HuH-7 (cell line): ENCODE results near the gene PIK3R2.

Experiments
- DNase-seq: peaks from one replicate; pipeline ENCODE4 v3.0.0; 2011; ENCODE audit warnings: low spot score

Gene PIK3R2

DNA sequence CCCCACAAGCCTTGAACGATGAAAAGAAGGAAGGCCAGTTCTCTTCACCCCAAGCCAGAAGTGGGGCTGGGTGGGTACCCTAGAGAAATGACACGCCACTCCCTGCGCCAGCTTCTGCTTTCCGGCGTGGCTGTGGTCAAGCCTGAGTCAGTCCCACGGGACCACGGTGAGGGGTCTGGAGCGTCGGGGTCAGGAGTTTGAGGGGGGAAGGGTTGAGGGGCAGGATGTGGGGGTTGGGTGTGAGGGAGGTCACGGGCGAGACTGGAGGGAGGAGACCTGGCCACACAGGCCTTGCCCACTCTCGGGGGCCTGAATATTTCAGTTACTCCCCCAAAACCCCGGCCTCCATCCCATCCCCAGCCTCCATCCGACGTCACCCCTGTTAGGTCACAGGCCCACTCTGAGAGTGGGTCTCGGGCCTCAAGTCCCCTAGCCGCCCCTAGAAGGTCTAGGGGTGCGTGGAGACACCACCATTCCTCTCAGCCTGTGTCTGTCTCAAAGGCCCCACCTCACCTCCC lies 20.1 kb downstream of the PIK3R2 start:
- no peak for DNase-seq

DNA sequence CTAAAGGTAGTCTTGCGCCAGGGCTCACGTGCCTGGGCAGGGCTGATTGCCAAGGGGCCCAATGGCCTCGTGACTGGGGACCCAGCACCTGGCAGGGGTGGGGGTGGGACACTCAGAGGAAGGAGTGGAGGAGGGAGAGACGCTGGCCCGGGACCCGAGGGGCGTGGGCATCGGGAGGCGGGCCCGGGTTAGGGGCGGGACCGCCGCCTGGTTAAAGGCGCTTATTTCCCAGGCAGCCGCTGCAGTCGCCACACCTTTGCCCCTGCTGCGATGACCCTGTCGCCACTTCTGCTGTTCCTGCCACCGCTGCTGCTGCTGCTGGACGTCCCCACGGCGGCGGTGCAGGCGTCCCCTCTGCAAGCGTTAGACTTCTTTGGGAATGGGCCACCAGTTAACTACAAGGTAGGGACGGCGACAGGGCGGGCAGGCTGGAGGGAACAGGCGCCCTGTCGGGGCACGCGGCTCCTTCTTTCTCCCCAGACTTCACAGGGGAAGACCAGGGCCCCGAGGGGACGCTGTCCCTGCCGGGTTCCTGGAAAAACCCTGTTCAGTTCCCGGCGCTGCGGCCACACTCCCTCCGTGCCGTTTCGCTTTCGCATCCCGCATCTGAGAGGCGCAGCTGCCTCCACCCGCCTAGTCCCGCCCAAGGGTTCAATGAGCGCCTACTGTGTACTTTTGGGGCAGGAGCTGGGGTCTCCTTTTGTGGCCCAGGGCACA lies 20.8 kb downstream of the PIK3R2 start, which contains the start of gene IFI30:
IFI30 (plus strand) TSS at position 242 of the 717 bp plus-strand sequence; CDS start at position 271, 29 bp downstream.
- DNase-seq = peak; percentile 87

DNA sequence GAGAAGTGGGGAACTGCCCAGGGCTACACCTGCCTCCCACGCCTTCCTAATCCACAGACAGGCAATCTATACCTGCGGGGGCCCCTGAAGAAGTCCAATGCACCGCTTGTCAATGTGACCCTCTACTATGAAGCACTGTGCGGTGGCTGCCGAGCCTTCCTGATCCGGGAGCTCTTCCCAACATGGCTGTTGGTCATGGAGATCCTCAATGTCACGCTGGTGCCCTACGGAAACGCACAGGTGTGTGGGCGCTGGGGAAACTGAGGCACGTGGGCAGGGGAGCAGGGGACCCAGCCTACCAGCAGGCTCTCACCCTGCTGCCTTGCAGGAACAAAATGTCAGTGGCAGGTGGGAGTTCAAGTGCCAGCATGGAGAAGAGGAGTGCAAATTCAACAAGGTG lies 22.0 kb downstream of the PIK3R2 start:
- no peak for DNase-seq

DNA sequence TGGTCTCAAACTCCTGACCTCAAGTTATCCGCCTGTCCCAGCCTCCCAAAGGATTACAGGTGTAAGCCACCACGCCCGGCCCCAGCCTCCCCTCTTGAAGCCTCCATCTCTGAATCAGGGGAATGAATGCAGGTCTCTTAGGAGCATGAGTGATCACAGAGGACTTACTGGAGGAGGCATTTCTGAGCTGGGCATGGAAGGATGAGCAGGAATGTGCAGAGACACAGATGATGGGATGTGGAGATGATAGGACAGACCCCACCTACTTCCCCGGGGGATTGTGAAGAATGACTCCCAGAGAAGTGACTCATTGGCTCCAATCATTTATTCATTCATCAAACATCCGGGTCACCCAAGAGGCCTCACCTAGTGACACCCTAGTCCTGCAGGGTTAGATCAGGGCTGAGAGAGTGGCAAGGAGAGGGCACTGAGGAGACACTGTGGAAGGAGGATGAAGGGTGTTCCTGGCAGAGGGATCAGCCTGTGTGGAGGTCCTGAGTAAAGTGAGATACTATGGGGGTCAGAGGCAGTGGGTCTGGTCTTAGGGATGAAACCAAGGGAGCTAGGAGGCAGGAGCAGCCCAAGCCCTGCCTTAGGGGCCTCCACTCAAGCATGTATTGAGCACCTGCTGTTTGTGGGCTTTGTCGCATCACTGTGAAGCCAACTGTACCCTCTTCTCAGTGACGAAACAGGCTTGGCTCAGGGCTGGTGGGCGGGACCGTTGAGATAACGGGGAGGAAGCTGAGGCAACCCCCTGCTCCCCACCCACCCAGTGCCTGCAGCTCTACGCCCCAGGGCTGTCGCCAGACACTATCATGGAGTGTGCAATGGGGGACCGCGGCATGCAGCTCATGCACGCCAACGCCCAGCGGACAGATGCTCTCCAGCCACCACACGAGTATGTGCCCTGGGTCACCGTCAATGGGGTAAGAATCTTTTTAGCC lies 23.7 kb downstream of the PIK3R2 start:
- DNase-seq = no peak

GRCh38 chr19:18179957-18180356 lies 27.0 kb downstream of the PIK3R2 start:
- no peak for DNase-seq

DNA sequence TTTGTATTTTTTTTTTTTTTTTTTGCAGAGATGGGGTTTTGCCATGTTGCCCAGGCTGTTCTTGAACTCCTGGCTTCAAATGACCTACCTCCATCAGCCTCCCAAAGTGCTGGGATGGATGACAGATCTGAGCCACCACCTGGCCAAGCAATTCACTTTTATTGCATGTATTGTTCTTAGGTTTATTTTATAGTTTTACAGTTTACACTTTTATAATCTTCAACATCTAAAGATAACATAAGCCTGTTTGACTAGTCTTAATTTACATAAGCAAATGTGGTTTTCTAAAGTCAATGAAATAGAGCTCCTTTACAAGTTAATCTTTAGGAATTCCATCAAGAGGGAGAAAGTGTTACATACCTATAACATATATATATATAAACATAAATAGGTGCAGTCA lies 30.6 kb downstream of the PIK3R2 start:
- DNase-seq = no peak

DNA sequence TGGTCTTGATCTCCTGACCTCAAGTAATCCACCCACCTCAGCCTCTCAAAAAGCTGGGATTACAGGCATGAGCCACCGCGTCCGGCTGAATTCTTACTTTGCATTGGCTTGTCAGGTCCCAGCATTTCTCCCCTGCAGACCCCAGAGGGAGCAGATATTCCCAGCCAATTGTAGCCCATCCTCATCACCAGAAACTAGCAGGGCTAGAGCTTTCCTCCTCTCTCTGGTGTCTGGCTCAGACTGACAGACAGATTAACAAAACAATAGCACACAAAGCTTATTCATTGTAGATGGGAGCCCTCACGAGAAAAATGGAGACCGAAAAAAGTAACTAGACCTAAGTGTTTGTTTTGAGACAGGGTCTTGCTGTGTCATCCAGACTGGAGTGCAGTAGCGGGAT lies 32.6 kb downstream of the PIK3R2 start:
- no peak for DNase-seq

- no peak for DNase-seq
Measured at GRCh38 chr19:18190278-18190677, 37.3 kb downstream of the PIK3R2 start.

DNA sequence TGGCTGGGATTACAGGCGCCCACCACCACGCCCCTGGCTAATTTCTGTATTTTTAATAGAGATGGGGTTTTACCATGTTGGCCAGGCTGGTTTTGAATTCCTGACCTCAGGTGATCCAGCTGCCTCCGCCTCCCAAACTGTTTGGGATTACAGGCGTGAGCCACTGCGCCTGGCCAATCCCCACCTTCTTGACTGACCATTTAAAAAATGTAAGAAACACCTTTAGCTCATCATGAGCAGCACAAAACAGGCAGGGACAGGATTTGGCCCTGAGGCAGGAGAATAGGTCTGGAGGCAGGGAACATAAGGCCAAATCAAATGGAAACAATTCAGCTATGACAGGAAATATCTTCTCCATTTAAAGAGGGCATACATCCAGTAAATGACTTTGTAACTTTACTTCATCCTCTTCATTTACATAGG lies 38.7 kb downstream of the PIK3R2 start:
- DNase-seq = no peak

DNA sequence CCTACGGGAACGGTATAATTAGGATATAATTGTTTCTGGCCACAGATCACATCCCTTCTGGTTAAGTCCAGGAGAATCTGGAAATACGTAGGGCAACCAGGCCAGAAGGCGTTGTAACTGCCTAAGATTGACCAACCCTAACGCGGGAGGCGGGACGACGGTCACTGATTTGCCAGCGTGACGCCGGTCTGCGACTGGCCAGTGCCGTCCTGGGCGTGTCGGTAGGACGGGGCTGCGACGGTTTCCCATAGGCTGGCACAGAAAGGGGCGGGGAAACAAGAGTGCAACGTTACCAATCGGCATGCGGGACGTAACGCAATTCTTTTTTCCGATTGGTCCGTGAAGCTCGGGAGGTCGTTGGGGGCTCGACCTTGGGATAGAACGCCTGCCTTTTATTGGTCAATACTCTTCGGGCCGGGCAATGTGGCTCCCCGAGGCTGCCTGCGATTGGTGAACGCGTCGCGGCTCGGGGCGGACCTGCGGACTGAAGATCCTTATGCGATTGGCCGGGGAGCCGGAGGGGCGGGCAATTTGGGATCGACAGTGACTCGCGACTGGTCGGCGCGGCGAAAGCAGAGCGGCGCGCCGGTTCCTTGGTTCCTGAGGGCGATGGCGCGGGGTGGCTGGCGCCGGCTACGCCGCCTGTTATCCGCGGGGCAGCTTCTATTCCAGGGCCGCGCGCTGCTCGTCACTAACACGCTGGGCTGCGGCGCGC lies 39.9 kb downstream of the PIK3R2 start, which contains the start of gene MPV17L2:
MPV17L2 (plus strand) TSS at position 546 of the 715 bp plus-strand sequence; CDS start at position 610, 64 bp downstream.
- DNase-seq = peak; percentile 93

DNA sequence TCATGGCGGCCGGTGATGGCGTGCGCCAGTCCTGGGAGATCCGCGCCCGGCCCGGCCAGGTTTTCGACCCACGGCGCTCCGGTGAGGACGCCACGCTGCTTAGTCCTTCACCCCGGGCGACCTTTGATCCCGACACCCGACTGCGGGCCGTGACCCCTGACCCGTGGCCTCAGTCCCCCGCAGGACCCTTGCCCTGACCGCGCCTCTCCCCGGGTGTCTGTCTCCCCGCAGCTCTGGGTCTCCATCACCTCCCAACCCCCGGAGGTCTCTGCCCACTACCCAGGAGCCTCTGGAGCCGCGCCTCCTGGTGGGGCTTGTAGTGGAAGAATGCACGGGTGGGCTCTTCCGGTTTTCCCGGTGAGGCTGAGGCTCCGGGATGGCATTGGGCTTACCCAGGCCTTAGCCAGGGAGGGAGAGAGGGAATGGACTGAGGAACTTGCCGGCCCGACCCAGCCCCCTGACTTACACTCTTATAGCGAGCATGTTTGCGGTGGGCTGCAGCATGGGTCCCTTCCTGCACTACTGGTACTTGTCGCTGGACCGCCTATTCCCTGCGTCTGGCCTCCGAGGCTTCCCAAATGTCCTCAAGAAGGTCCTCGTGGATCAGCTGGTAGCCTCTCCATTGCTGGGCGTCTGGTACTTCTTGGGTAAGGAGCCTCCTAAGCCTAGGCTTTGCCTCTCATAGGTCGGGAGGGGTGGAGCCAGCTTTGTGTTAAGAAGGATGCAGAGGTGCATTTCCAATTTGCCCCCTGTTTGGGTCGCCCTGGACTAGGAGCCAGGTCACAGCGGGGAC lies 40.6 kb downstream of the PIK3R2 start:
- no peak for DNase-seq

DNA sequence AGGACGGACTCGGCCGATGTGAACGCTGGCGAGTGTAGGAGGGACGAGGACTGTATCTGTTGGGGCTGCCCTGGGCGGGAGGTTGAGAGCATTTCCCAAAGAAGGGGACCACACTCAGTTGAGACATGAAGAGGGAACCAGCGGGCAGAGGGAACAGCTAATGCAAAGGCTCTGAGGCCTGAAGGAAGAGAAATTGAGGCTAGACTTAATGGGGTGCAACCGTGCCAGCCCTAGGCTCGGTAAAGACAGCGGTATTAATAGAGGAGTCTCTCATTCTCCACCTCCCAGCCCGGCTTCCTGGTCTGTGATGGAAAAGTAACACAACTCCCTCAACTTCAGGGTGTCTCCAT lies 41.2 kb downstream of the PIK3R2 start:
- no peak for DNase-seq

DNA sequence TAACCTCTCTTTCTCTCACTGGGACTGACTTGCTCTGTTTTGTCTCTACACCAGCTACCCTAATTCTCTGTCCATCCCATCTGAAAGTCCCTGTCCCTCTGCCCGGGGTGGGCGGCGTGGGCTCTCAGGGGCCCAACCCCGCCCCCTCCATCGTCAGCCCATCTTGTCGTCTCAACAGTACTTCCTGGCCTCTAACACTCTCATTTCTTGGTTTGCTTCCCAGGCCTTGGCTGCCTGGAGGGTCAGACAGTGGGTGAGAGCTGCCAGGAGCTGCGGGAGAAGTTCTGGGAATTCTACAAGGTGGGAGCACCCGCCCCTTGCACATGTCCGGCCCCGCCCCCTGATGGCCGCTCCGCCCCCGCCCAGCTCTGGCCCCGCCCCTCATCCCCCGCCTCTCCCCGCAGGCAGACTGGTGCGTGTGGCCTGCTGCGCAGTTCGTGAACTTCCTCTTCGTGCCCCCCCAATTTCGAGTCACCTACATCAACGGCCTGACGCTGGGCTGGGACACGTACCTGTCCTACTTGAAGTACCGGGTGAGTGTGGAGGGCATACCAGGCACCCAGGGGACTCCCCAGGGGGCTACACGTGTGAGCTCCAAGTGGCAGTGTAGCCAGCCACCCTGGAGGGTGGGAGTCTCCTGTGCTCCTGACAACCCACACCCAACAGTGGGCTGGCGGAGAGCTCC lies 41.7 kb downstream of the PIK3R2 start:
- no peak for DNase-seq

GRCh38 chr19:18196511-18196845 lies 43.5 kb downstream of the PIK3R2 start:
- no peak for DNase-seq

- DNase-seq = no peak
Measured at GRCh38 chr19:18197306-18197705, 44.3 kb downstream of the PIK3R2 start.

- no peak for DNase-seq
Measured at GRCh38 chr19:18197941-18198340, 45.0 kb downstream of the PIK3R2 start.

DNA sequence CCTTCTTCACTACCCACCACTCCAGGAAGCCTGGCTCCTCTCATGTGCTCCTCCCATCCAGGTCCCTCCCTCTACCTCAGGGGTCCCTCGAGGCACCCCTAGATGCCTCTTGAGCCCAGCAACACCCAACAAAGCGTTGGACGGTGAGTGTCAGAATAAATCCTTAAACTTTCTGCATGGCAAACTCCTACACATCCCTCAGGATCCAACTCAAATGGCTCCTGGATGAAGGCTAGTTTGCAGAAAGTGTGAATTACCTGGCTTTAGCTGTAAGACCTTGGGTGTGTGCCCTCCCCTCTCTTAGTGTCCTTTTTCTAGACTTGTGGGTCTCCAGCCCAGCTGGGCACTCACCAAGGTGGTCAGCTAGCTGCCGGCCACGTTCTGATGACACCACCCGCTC lies 45.4 kb downstream of the PIK3R2 start:
- DNase-seq = no peak

DNA sequence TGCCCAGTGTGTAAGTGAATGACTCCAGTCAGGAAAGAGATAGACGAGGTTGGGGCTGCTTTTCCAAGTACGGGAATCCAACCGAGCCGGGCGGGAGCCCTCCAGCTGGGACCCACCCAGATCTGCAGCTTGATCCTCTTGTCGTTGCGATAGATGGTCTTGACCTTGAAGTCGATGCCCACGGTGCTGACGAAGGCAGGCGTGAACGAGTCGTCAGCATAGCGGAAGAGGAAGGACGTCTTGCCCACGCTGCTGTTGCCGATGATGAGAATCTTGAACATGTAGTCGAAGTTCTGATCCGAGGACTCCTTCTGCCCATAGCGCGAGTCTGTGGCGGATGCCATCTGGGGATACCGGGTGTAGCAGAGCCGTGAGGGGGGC lies 49.4 kb downstream of the PIK3R2 start:
- DNase-seq = no peak

DNA sequence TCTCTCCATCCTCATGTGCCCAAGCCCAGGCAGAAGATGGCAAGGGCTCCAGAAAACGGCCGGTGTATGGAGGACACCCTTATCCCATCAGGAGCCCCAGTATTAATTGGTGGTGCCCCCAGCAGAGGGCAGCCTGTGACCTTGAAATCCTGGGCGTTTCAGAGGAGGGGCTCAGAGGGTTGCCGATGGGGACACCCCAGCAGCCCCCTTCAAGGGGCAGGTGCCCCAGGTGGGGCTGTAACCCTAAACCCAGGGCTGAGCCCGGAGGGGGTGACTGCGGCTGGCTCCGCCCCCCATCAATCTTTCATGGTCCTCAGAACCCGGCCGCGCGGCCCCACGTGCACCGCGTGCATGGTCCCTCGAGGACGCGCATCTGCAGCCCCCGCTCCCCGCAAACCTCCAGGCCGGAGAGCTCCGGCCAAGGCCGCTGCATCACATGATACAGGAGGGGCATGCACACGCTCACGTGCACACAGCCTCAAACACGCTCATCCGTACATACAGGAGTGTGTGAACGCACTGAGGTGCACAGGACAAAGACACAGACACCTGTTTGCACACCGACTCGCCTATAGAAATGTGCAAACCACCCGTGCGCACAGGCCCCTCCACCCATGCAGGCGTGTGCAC lies 49.9 kb downstream of the PIK3R2 start:
- no peak for DNase-seq

DNA sequence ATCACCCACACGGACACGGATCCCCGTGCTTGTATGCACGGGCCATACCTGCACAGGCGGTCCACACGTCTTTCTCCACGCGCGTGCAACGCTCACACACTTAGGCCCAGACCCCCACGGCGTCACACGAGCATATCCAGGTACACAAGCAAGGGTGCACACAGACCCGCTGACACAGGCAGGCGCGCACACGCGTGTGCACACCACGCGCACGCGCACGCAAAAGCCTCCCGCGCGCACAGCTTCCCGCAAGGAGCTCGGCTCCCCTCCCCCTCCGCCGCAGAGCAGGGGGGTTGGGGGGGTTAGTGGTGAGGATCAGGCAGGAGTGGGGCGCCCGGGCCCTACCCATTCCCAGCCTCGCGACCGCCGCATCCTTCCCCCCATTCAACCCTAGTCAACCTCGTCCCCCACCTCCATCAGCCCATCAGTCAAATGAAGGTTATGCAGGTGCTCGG lies 50.5 kb downstream of the PIK3R2 start:
- no peak for DNase-seq
